Activated CD8-positive, alpha-beta memory T cell treated with anti-CD3 and anti-CD28 coated beads for 36 hours (primary cell): ENCODE data around the gene CIART. TPM values are rescaled to one million over a fixed set of nuclear protein-coding genes. Genes with fewer than 3 reads are reported as not detected.

Experiments
- CTCF ChIA-PET: fragments of 350-600 bp; sonication (Branson Sonifier 250); formaldehyde crosslinking; loops from one replicate; lab custom pipeline; 2021; ENCODE audit warnings: antibody characterized with exemption; lab: Charles Lee
- POLR2A ChIA-PET: fragments of 350-600 bp; sonication (Branson Sonifier 250); formaldehyde crosslinking; loops from one replicate; lab custom pipeline; 2021; ENCODE audit warnings: antibody characterized with exemption; lab: Charles Lee
- total RNA-seq, 2 experiments: library from RNA; stranded (reverse); gene quantifications; one replicate each; pipeline ENCODE4 v1.2.3, GENCODE V29; 2021

The CIART gene
- total RNA-seq, 2 experiments from 2014 or later: 5.2 to 7.3 TPM

- CTCF ChIA-PET: no interaction called here
- POLR2A ChIA-PET: interaction anchor here (0.7 kb wide), 1 partner anchor 311 kb away, joined by 5 read pairs; no protein-coding TSS in a partner anchor
Measured at GRCh38 chr1:150257624-150258585, 24.4 kb upstream of the CIART start, which contains the start of gene CA14. TSS of gene CA14 (plus strand) at chr1:150257774. CDS start at chr1:150258129, 355 bp downstream.

DNA sequence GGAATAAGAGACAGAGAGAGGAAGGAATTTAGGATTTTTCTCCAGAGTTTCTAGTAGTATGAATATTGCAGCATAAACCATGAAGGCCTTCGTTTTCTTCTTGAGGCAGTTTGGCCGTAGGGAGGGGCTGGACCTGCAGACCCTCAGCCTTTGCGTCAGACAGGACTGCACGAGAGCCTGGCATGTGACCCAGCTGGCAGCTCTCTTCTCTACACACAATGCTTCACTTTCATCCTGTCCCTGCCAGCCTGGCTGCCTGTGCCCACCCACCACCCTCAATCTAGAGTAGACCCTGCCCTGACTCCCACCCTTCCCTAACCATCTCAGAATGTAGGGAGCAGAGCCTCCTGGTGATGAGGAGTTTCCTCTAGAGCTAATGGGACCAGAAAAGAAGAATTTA lies 23.1 kb upstream of the CIART start:
- ChIA-PET CTCF (interaction anchor here (0.8 to 1.1 kb wide), 2 partner anchors 22 to 257 kb away, joined by 3 read pairs; no protein-coding TSS in a partner anchor), POLR2A (no interaction called here)

GRCh38 chr1:150259758-150260669 lies 22.3 kb upstream of the CIART start:
- POLR2A ChIA-PET: no interaction called here

GRCh38 chr1:150261367-150261766 lies 21.0 kb upstream of the CIART start:
- ChIA-PET POLR2A (interaction anchor here (0.6 kb wide), 1 partner anchor 27 kb away, joined by 4 read pairs; no protein-coding TSS in a partner anchor), CTCF (interaction anchor here (1.1 kb wide), 1 partner anchor 11 kb away, joined by 3 read pairs; no protein-coding TSS in a partner anchor)

More at GRCh38 chr1:150259758-150260669, 22.3 kb upstream of the CIART start:
- CTCF ChIA-PET: interaction anchor here (0.8 to 1.1 kb wide), 2 partner anchors 21 to 256 kb away, joined by 3 read pairs; no protein-coding TSS in a partner anchor

DNA sequence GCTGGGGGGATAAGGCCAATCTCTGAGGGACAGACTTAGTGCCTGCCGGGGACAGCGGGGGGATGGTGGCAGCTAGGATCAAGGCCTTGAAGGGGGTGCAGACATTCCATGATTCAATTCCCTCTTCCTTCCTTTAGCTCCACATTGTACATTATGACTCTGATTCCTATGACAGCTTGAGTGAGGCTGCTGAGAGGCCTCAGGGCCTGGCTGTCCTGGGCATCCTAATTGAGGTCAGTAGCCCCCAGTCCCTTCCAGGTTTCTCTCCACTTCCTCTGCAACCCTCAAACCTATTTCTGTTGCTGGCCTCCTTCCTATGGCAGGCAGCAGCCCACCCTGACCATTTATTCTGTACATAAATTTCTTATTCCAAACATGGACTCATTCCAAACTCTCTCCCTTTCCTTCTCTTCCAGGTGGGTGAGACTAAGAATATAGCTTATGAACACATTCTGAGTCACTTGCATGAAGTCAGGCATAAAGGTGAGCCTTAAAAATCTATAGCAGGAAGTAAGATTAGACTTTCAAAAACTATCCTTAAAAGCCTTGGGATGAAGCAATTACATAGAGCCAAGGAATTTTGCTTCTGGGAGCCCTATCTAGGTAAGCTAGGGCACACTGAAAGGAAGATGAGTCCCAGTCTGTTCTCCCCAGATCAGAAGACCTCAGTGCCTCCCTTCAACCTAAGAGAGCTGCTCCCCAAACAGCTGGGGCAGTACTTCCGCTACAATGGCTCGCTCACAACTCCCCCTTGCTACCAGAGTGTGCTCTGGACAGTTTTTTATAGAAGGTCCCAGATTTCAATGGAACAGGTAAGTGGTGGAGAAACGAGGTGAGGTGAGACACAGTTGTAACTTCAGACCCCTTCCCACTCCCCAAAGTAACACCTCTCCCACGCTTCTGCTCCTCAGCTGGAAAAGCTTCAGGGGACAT lies 19.7 kb upstream of the CIART start:
- POLR2A ChIA-PET: interaction anchor here (0.6 kb wide), 1 partner anchor 35 kb away, joined by 3 read pairs; no protein-coding TSS in a partner anchor
- CTCF ChIA-PET: interaction anchor here (0.6 kb wide), 1 partner anchor 253 kb away, joined by 3 read pairs; the partner anchor contains the start of gene FALEC

GRCh38 chr1:150263549-150263948 lies 18.8 kb upstream of the CIART start:
- ChIA-PET POLR2A (interaction anchor here (0.6 kb wide), 1 partner anchor 34 kb away, joined by 3 read pairs; no protein-coding TSS in a partner anchor), CTCF (interaction anchor here (0.7 kb wide), 1 partner anchor 224 kb away, joined by 3 read pairs; the partner anchor contains the start of gene TARS2)

DNA sequence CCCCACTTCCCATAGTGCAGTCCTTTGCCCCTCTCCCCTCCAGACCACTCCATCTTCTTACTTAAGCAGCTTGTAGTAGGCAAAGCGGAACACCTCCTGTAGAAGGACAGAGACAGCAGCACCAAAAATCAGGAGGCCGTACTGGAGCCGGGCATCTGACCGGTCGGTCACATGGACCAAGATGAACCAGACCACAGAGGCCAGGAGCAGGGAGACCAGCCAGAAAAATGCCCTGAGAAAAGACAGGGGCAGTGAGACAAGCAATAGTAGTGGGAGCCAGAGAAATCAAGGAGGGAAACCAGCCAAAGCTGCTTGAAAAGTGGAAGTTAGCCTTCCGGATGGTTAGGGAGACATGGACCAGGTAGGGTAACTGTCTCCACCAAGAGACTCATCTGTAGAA lies 14.5 kb upstream of the CIART start:
- POLR2A ChIA-PET: no interaction called here
- CTCF ChIA-PET: no interaction called here

DNA sequence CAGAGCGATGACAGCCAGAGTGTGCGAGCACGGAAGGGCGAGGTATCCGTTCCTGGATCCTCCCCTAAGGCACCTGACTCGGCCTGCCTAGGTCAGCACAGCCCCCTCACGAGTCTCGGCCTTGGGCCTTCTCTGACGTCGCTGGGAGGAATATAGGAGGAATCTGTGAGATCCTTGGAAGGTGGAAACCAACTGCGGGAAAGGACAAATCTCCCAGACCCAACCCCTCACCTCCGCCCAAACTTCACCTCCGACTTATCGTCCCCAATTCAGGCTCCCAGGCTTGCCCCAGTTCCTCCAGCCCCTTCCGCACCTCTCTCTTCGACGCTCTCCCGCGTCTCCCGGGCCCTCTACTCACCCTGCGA lies 14.0 kb upstream of the CIART start:
- POLR2A ChIA-PET: interaction anchor here (0.6 to 1.3 kb wide), 2 partner anchors 154 to 381 kb away, joined by 3 to 4 read pairs; a partner anchor contains a TSS
- CTCF ChIA-PET: interaction anchor here (1.5 kb wide), 1 partner anchor 13 kb away, joined by 8 read pairs; no protein-coding TSS in a partner anchor

GRCh38 chr1:150268705-150269403 lies 13.5 kb upstream of the CIART start, which contains the start of gene APH1A:
TSS of gene APH1A (minus strand) at chr1:150269016. CDS start at chr1:150268810, 206 bp downstream.
- CTCF ChIA-PET: interaction anchor here (1.5 kb wide), 1 partner anchor 13 kb away, joined by 8 read pairs; no protein-coding TSS in a partner anchor
- POLR2A ChIA-PET: interaction anchor here (0.5 to 1.3 kb wide), 6 partner anchors 33 to 381 kb away, joined by 3 to 5 read pairs (median 4); partner anchors contain the start of genes ANP32E and RPRD2

DNA sequence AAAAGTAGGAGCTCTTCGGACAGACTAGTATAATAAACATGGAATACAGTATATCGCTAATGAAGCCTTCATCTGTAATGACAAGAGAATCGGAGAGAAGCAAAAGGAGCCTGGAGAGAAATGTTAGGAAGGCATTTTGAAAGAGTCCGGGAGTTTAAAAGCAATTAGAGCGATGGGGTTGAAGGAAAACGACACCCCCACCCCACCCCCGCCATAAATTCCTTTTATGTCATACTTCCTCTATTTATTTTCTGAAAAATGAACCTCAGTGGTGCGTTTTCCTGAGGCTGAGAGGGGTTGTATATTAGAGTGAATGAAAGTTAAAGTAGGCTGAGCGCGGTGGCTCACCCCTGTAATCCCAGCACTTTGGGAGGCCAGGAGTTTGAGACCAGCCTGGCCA lies 12.9 kb upstream of the CIART start:
- CTCF ChIA-PET: interaction anchor here (1.5 kb wide), 1 partner anchor 14 kb away, joined by 8 read pairs; no protein-coding TSS in a partner anchor
- POLR2A ChIA-PET: interaction anchor here (0.5 to 1.3 kb wide), 5 partner anchors 34 to 382 kb away, joined by 3 to 5 read pairs (median 3); partner anchors contain the start of genes ANP32E and RPRD2

- ChIA-PET CTCF (interaction anchor here (0.6 kb wide), 1 partner anchor 57 kb away, joined by 3 read pairs; no protein-coding TSS in a partner anchor), POLR2A (no interaction called here)
Measured at GRCh38 chr1:150271291-150271959, 10.9 kb upstream of the CIART start.

GRCh38 chr1:150273311-150273710 lies 9.0 kb upstream of the CIART start:
- CTCF ChIA-PET: interaction anchor here (1.7 kb wide), 1 partner anchor 18 kb away, joined by 5 read pairs; no protein-coding TSS in a partner anchor
- POLR2A ChIA-PET: interaction anchor here (0.6 kb wide), 1 partner anchor 32 kb away, joined by 3 read pairs; no protein-coding TSS in a partner anchor

GRCh38 chr1:150280138-150280707 lies 2.1 kb upstream of the CIART start:
- CTCF ChIA-PET: interaction anchor here (1.0 to 2.5 kb wide), 2 partner anchors 11 to 25 kb away, joined by 3 to 17 read pairs; no protein-coding TSS in a partner anchor
- POLR2A ChIA-PET: interaction anchor here (1.1 kb wide), 1 partner anchor 42 kb away, joined by 3 read pairs; no protein-coding TSS in a partner anchor

- POLR2A ChIA-PET: interaction anchor here (1.1 kb wide), 1 partner anchor 41 kb away, joined by 3 read pairs; no protein-coding TSS in a partner anchor
- CTCF ChIA-PET: interaction anchor here (0.5 to 2.5 kb wide), 4 partner anchors 22 to 998 kb away, joined by 3 to 17 read pairs (median 3); no protein-coding TSS in a partner anchor
Measured at GRCh38 chr1:150281221-150281757, 1.1 kb upstream of the CIART start.

GRCh38 chr1:150282558-150282958 lies 204 bp downstream of the CIART start:
- ChIA-PET POLR2A (interaction anchor here (0.6 kb wide), 1 partner anchor 278 kb away, joined by 6 read pairs; no protein-coding TSS in a partner anchor), CTCF (interaction anchor here (2.5 kb wide), 1 partner anchor 27 kb away, joined by 17 read pairs; no protein-coding TSS in a partner anchor)
